GM18507 (cell line): ENCODE measurements around the gene ABHD6.
"Not testable (repeated sequence)": the region's sequence is repeated elsewhere in the genome, so short reads cannot be mapped to it uniquely, and the experiment has no call there.

ENCODE experiments used
- DNase-seq: peaks from one replicate; pipeline ENCODE4 v3.0.0; 2011; ENCODE audit warnings: low read depth; ENCODE audit not compliant: insufficient read length; ENCODE audit errors: extremely low spot score
- FAIRE-seq: peaks from 2 replicates; lab custom pipeline; 2011; peaks lifted over from hg19 to GRCh38; lab: Jason Lieb, UNC

ABHD6 gene

GRCh38 chr3:58237238-58237940 lies at the start of gene ABHD6:
Gene ABHD6, plus strand, starts transcription at chr3:58237792. Its CDS starts 18,795 bp downstream, at chr3:58256587.
- DNase-seq: peak; percentile 78
- peak; percentile 69 for FAIRE-seq

GRCh38 chr3:58188173-58188564 lies 49.4 kb upstream of the ABHD6 start:
- FAIRE-seq (no peak), DNase-seq (no peak)

- FAIRE-seq: no peak
- DNase-seq: no peak
These were observed 48.6 kb upstream of the ABHD6 start for GRCh38 chr3:58188921-58189451.

GRCh38 chr3:58189691-58190090 lies 47.9 kb upstream of the ABHD6 start:
- DNase-seq (no peak), FAIRE-seq (no peak)

GRCh38 chr3:58190291-58190690 lies 47.3 kb upstream of the ABHD6 start:
- FAIRE-seq: no peak
- DNase-seq: no peak

- DNase-seq: no peak
- no peak for FAIRE-seq
These were observed 46.7 kb upstream of the ABHD6 start for GRCh38 chr3:58190882-58191281.

GRCh38 chr3:58191361-58191991 lies 46.1 kb upstream of the ABHD6 start:
- FAIRE-seq (no peak), DNase-seq (no peak)

- no peak for FAIRE-seq
- no peak for DNase-seq
These were observed 45.5 kb upstream of the ABHD6 start for GRCh38 chr3:58192069-58192468.

- no peak for DNase-seq
- no peak for FAIRE-seq
These were observed 43.7 kb upstream of the ABHD6 start for GRCh38 chr3:58193682-58194407.

GRCh38 chr3:58197588-58197987 lies 40.0 kb upstream of the ABHD6 start:
- FAIRE-seq: no peak
- no peak for DNase-seq

- FAIRE-seq (no peak), DNase-seq (no peak)
These were observed 39.2 kb upstream of the ABHD6 start for GRCh38 chr3:58198362-58198761.

GRCh38 chr3:58198804-58199203 lies 38.8 kb upstream of the ABHD6 start:
- FAIRE-seq (no peak), DNase-seq (no peak)

GRCh38 chr3:58200121-58200709 lies 37.4 kb upstream of the ABHD6 start:
- DNase-seq (no peak), FAIRE-seq (peak; percentile 44)

GRCh38 chr3:58200846-58201355 lies 36.7 kb upstream of the ABHD6 start:
- FAIRE-seq (peak; percentile 69), DNase-seq (no peak)

- not testable (repeated sequence) for FAIRE-seq, DNase-seq
These were observed 36.1 kb upstream of the ABHD6 start for GRCh38 chr3:58201451-58201850.

GRCh38 chr3:58202917-58203360 lies 34.7 kb upstream of the ABHD6 start:
- FAIRE-seq (peak; percentile 78), DNase-seq (no peak)

GRCh38 chr3:58203541-58203940 lies 34.1 kb upstream of the ABHD6 start:
- FAIRE-seq: no peak
- DNase-seq: no peak

- DNase-seq (no peak), FAIRE-seq (no peak)
These were observed 32.9 kb upstream of the ABHD6 start for GRCh38 chr3:58204720-58205119.

- no peak for FAIRE-seq
- no peak for DNase-seq
These were observed 31.6 kb upstream of the ABHD6 start for GRCh38 chr3:58205981-58206380.
